ENCODE results near the gene FALEC.
A peak's percentile ranks its signal among the peaks of the same experiment; 100 is the strongest.

- TF ChIP-seq POLR2A (IDR thresholded peaks at IDR 0.05) = peak in 1 of 4 donors; percentile 48
- TF ChIP-seq EP300 (IDR thresholded peaks at IDR 0.05) = no peak
- peak in 5 of 7 experiments; percentile 28 to 62 (median 41) for TF ChIP-seq CTCF (IDR thresholded peaks at IDR 0.05)
These were observed 28.4 kb upstream of the FALEC start, which contains the start of gene TARS2 for GRCh38 chr1:150486966-150487762.

All from stomach (tissue), 4 donors.